Measurements from ENCODE around the gene STRA6. TPM values are rescaled to one million over a fixed set of nuclear protein-coding genes. Genes with fewer than 3 reads are reported as not detected.

The STRA6 gene
- total RNA-seq, 1 donor from 2014 or later = 0.23 TPM

- no peak overlapping the region for H3K4me3 Mint-ChIP-seq
- intact Hi-C loops (cut with micrococcal nuclease) = no loop called here
- no peak for DNase-seq (ENCODE audit: low spot score)
Observed at GRCh38 chr15:74221399-74222239, 19.0 kb upstream of the STRA6 start.

GRCh38 chr15:74220475-74221248 is 18.1 kb upstream of the STRA6 start:
- H3K27me3 Mint-ChIP-seq (ENCODE audit: insufficient read depth) = peaks cover 35% of the 10 kb centered on the region
- H3K36me3 Mint-ChIP-seq (ENCODE audit: low read depth) = no peaks in the 10 kb centered on the region
- intact Hi-C loops (cut with micrococcal nuclease) = no loop called here
- DNase-seq (ENCODE audit: low spot score) = no peak
- no peak overlapping the region for H3K27ac Mint-ChIP-seq
- no peaks in the 10 kb centered on the region for H3K4me1 Mint-ChIP-seq (ENCODE audit: low read depth)
- H3K4me3 Mint-ChIP-seq = no peak overlapping the region
- H3K9me3 Mint-ChIP-seq = no peaks in the 10 kb centered on the region

More at GRCh38 chr15:74221399-74222239, 19.0 kb upstream of the STRA6 start:
- H3K9me3 Mint-ChIP-seq = no peaks in the 10 kb centered on the region
- no peaks in the 10 kb centered on the region for H3K36me3 Mint-ChIP-seq (ENCODE audit: low read depth)
- no peak overlapping the region for H3K27ac Mint-ChIP-seq
- H3K27me3 Mint-ChIP-seq (ENCODE audit: insufficient read depth) = peaks cover 33% of the 10 kb centered on the region
- no peaks in the 10 kb centered on the region for H3K4me1 Mint-ChIP-seq (ENCODE audit: low read depth)

DNA sequence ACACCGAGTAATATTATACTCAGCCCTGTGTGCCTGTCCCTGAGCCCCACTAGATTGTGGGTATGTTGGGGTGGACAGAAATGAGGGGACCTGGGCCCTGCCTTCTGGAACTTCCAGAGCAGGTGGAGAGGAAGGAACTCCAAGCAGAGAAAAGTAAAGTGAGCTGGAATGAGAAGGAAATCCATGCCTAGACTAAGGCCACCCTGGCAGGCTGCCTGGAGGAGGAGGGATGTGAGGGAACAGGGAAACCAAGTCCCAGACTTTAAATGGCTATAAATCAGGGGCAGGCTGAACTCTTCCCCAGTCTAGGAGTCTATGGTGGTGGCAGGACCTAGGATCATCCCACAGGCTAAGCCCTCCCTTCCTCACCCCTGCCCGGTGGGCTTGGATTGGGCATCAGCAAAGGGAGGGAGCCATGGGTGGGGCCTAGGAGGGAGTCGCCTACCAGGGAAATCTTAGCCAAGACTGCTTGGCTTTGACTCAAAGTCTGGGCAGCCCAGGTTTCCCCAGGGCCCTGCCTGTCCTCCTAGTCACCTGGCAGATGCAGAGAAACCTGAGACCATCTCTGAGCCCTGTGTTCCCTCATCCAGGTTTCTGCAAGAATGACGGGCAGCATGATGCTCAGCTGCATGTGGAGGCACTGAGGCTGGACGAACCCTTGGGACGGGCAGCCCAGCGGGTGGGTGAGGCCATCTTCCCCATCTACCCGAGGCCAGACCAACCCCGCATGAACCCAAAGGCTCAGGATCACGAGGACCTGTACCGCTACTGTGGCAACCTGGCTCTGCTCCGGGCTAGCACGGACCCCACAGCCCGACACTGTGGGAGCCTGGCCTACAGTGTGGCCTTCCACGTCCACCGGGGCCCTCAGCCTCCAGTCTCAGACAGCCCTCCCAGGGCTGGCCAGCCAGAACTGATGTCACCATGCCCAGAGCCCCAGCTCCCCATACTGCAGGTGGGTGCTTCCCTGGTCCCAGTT is 15.6 kb upstream of the STRA6 start:
- intact Hi-C loops (cut with micrococcal nuclease) = no loop called here
- Mint-ChIP-seq H3K4me1 (ENCODE audit: low read depth) (no peaks in the 10 kb centered on the region), H3K9me3 (no peaks in the 10 kb centered on the region)

DNA sequence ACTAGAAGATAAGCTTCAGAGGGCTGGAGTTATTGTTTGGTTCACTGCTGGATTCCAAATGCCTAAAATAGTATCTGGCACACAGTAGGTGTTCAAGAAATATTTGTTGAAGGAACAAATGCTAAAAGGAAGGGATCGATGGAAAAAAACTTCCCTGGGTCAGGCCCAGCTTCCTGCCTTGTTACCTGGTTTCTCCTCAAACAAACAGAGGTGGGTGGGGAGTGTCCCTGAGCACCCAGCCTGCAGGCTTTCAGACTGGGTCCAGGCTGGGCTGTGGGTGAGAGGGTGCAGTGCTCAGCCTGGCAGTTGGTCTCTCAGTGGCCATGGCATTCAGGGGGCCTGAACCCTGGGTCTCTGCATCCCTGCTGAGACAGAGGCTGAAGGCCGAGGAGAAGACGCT is 14.4 kb upstream of the STRA6 start:
- Mint-ChIP-seq H3K4me1 (ENCODE audit: low read depth) (no peaks in the 10 kb centered on the region), H3K4me3 (no peak overlapping the region), H3K9me3 (no peaks in the 10 kb centered on the region), H3K27me3 (ENCODE audit: insufficient read depth) (peaks cover 17% of the 10 kb centered on the region), H3K27ac (no peak overlapping the region), H3K36me3 (ENCODE audit: low read depth) (no peaks in the 10 kb centered on the region)
- DNase-seq (ENCODE audit: low spot score) = no peak
- intact Hi-C loops (cut with micrococcal nuclease) = no loop called here

More for the DNA sequence above, 15.6 kb upstream of the STRA6 start:
- Mint-ChIP-seq H3K36me3 (ENCODE audit: low read depth) (no peaks in the 10 kb centered on the region), H3K4me3 (no peak overlapping the region), H3K27me3 (ENCODE audit: insufficient read depth) (peaks cover 23% of the 10 kb centered on the region), H3K27ac (no peak overlapping the region)
- DNase-seq (ENCODE audit: low spot score) = no peak

DNA sequence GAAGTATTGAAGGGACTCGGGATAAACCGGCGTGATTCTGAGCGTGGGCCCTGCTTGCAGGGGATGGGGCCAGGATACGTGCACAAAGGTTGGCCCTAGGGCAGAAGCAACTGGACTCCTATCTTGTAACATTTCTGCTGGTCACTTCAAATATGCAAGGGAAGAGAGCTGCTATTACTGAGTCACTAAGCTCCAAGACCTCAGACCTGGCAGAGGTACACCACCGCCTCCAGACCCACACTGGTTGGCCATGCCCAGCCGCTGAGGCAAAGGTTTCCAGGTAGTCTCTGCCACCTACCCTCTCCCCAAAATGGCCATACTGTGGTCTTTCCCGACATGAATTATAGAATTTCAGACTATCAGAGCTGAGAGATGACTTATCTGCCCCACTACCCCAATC is 13.4 kb upstream of the STRA6 start:
- Mint-ChIP-seq H3K27ac (no peak overlapping the region), H3K4me1 (ENCODE audit: low read depth) (no peaks in the 10 kb centered on the region), H3K27me3 (ENCODE audit: insufficient read depth) (peaks cover 16% of the 10 kb centered on the region), H3K9me3 (no peaks in the 10 kb centered on the region), H3K36me3 (ENCODE audit: low read depth) (no peaks in the 10 kb centered on the region), H3K4me3 (no peak overlapping the region)
- intact Hi-C loops (cut with micrococcal nuclease) = no loop called here
- no peak for DNase-seq (ENCODE audit: low spot score)

- Mint-ChIP-seq H3K36me3 (ENCODE audit: low read depth) (no peaks in the 10 kb centered on the region), H3K9me3 (no peaks in the 10 kb centered on the region), H3K27me3 (ENCODE audit: insufficient read depth) (peaks cover 15% of the 10 kb centered on the region), H3K4me1 (ENCODE audit: low read depth) (no peaks in the 10 kb centered on the region), H3K27ac (no peak overlapping the region), H3K4me3 (no peak overlapping the region)
- intact Hi-C loops (cut with micrococcal nuclease) = no loop called here
- DNase-seq (ENCODE audit: low spot score) = no peak
Observed at GRCh38 chr15:74214324-74215021, 11.9 kb upstream of the STRA6 start.

GRCh38 chr15:74213858-74214284 is 11.3 kb upstream of the STRA6 start:
- no peak overlapping the region for H3K4me3 Mint-ChIP-seq
- intact Hi-C loops (cut with micrococcal nuclease) = no loop called here

DNA sequence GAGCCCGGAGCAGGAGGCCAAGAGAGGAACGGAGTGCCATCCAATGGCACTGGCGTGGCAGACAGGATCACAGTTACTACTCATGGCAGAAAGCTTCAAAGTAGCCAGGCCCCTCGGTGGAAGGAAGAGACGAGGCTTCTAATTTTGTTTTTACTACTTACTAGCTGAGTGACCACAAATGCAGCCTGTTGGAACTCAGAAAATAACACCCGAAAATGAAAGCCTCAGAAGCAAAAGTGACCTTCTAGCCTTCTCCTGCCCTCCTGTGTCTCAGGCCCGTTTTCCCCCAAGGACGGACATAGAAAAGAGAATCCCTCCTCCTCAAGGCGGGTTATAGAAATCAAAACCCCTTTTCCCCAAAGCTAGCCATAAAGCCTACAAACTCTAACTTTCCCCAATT is 9.9 kb upstream of the STRA6 start:
- Mint-ChIP-seq H3K27me3 (ENCODE audit: insufficient read depth) (peaks cover 14% of the 10 kb centered on the region), H3K4me3 (no peak overlapping the region), H3K36me3 (ENCODE audit: low read depth) (no peaks in the 10 kb centered on the region), H3K27ac (no peak overlapping the region), H3K9me3 (no peaks in the 10 kb centered on the region), H3K4me1 (ENCODE audit: low read depth) (no peaks in the 10 kb centered on the region)
- no peak for DNase-seq (ENCODE audit: low spot score)
- intact Hi-C loops (cut with micrococcal nuclease) = no loop called here

More at GRCh38 chr15:74213858-74214284, 11.3 kb upstream of the STRA6 start:
- Mint-ChIP-seq H3K27ac (no peak overlapping the region), H3K4me1 (ENCODE audit: low read depth) (no peaks in the 10 kb centered on the region), H3K9me3 (no peaks in the 10 kb centered on the region), H3K27me3 (ENCODE audit: insufficient read depth) (peaks cover 14% of the 10 kb centered on the region), H3K36me3 (ENCODE audit: low read depth) (no peaks in the 10 kb centered on the region)
- DNase-seq (ENCODE audit: low spot score) = no peak

DNA sequence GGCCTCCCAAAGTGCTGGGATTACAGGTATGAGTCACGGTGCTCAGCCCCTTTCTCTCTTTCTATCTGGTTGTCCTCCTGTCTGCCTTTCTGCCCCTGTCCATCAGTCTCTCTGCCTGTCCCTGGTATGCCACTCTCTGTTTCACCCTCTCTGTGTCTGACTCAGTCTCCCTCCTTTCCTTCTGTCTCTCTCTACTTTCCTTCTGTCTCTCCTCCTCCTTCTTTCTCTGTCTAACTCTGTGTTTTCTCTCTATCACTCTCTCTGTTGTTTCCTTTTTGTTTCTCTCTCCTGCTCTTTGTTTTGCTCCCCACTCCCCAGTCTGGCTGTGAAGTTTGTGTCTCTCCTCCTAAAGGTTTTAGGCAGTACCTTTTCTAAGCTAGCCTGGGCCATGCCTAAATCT is 9.1 kb upstream of the STRA6 start:
- no peaks in the 10 kb centered on the region for H3K9me3 Mint-ChIP-seq
- no peak overlapping the region for H3K27ac Mint-ChIP-seq
- H3K27me3 Mint-ChIP-seq (ENCODE audit: insufficient read depth) = peaks cover 16% of the 10 kb centered on the region
- no peak for DNase-seq (ENCODE audit: low spot score)
- no peaks in the 10 kb centered on the region for H3K4me1 Mint-ChIP-seq (ENCODE audit: low read depth)
- no peaks in the 10 kb centered on the region for H3K36me3 Mint-ChIP-seq (ENCODE audit: low read depth)
- no peak overlapping the region for H3K4me3 Mint-ChIP-seq
- intact Hi-C loops (cut with micrococcal nuclease) = no loop called here

GRCh38 chr15:74210729-74211128 is 8.1 kb upstream of the STRA6 start:
- no peak overlapping the region for H3K4me3 Mint-ChIP-seq

GRCh38 chr15:74209997-74210671 is 7.5 kb upstream of the STRA6 start:
- Mint-ChIP-seq H3K27me3 (ENCODE audit: insufficient read depth) (peaks cover 11% of the 10 kb centered on the region), H3K27ac (no peak overlapping the region), H3K36me3 (ENCODE audit: low read depth) (no peaks in the 10 kb centered on the region), H3K4me3 (no peak overlapping the region), H3K4me1 (ENCODE audit: low read depth) (no peaks in the 10 kb centered on the region), H3K9me3 (no peaks in the 10 kb centered on the region)
- no peak for DNase-seq (ENCODE audit: low spot score)
- intact Hi-C loops (cut with micrococcal nuclease) = no loop called here

More at GRCh38 chr15:74210729-74211128, 8.1 kb upstream of the STRA6 start:
- no peaks in the 10 kb centered on the region for H3K36me3 Mint-ChIP-seq (ENCODE audit: low read depth)
- H3K27me3 Mint-ChIP-seq (ENCODE audit: insufficient read depth) = peaks cover 12% of the 10 kb centered on the region
- intact Hi-C loops (cut with micrococcal nuclease) = no loop called here
- DNase-seq (ENCODE audit: low spot score) = no peak
- no peaks in the 10 kb centered on the region for H3K4me1 Mint-ChIP-seq (ENCODE audit: low read depth)
- no peaks in the 10 kb centered on the region for H3K9me3 Mint-ChIP-seq
- no peak overlapping the region for H3K27ac Mint-ChIP-seq

All from activated T-helper 1 cell treated with anti-CD3 and anti-CD28 coated beads, Interleukin-12 subunit alpha, Interleukin-12 subunit beta, Interleukin-2, Interleukin-4 antibody, amounts not matched to agents 30 ng/mL and 10 ng/mL and 1 ng/mL, durations not matched to agents 14 hours and 24 hours and 36 hours (primary cell).